RWPE2 (cell line): Measurements from ENCODE around the gene CLC.
"Not testable (repeated sequence)": the region's sequence is repeated elsewhere in the genome, so short reads cannot be mapped to it uniquely, and the experiment has no call there.

Experiments
- ATAC-seq: fragments of 200-7000 bp; cut with Tn5 transposase; 3 replicates; pipeline ENCODE4 v1.9.1; 2021; ENCODE audit warnings: low read depth
- DNase-seq: peaks from one replicate; pipeline ENCODE4 v3.0.0-alpha.2; 2020; ENCODE audit warnings: low spot score
- H3K27ac ChIP-seq: fragments of 450-650 bp; 2 replicates; pipeline ENCODE4 v1.5.1; 2017; ENCODE audit warnings: mild to moderate bottlenecking; ENCODE audit not compliant: poor library complexity, severe bottlenecking
- H3K27me3 ChIP-seq: fragments of 250-450 bp; sonication (Bioruptor Pico); 2 replicates; pipeline ENCODE4 v1.5.1; 2021; ENCODE audit warnings: mild to moderate bottlenecking, moderate library complexity; ENCODE audit not compliant: insufficient read depth, poor library complexity, severe bottlenecking
- H3K36me3 ChIP-seq: fragments of 250-450 bp; sonication (Bioruptor Pico); 2 replicates; pipeline ENCODE4 v1.5.1; 2020; ENCODE audit warnings: low read depth, mild to moderate bottlenecking, moderate library complexity
- H3K4me1 ChIP-seq: fragments of 250-450 bp; sonication (Bioruptor Pico); 2 replicates; pipeline ENCODE4 v1.5.1; 2021; ENCODE audit warnings: mild to moderate bottlenecking, moderate library complexity; ENCODE audit not compliant: insufficient read depth, poor library complexity, severe bottlenecking
- H3K4me3 ChIP-seq: fragments of 250-450 bp; sonication (Bioruptor Pico); 2 replicates; pipeline ENCODE4 v1.5.1; 2021; ENCODE audit warnings: mild to moderate bottlenecking, moderate library complexity; ENCODE audit not compliant: severe bottlenecking
- H3K9me3 ChIP-seq: fragments of 250-450 bp; sonication (Bioruptor Pico); 2 replicates; pipeline ENCODE4 v1.5.1; 2021; ENCODE audit warnings: mild to moderate bottlenecking, moderate library complexity; ENCODE audit not compliant: severe bottlenecking
- TF ChIP-seq, protein P1 (sequence below): fragments of 450-650 bp; IDR thresholded peaks from one replicate; pipeline ENCODE4 v1.5.1; 2017; ENCODE audit warnings: mild to moderate bottlenecking, moderate library complexity; ENCODE audit not compliant: poor library complexity, severe bottlenecking

CLC gene

DNA sequence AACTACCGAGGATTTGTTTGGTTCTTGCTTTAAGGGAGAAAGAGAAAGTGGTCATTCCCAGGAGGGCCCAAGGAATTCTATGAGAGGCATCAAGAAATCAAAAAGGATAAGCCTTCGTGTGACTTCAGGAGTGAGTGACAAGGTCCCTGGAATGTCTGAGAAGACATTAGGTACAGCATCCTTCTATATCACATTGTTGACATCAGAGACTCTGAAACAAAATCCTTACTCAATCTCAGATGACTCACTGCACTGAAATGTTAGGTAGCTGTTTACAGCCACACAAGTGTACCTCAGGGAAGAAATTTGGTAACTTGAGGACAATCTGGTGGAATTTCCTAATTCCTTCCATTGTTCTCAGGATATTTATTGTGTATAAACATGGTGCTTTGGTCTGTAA, 41.4 kb downstream of the CLC start:
- Histone ChIP-seq H3K9me3 (no peaks in the 10 kb centered on the region), H3K4me1 (no peaks in the 10 kb centered on the region), H3K36me3 (no peaks in the 10 kb centered on the region), H3K27me3 (peaks cover 23% of the 10 kb centered on the region), H3K27ac (no peak overlapping the region), H3K4me3 (no peak overlapping the region)
- TF ChIP-seq, protein P1, sequence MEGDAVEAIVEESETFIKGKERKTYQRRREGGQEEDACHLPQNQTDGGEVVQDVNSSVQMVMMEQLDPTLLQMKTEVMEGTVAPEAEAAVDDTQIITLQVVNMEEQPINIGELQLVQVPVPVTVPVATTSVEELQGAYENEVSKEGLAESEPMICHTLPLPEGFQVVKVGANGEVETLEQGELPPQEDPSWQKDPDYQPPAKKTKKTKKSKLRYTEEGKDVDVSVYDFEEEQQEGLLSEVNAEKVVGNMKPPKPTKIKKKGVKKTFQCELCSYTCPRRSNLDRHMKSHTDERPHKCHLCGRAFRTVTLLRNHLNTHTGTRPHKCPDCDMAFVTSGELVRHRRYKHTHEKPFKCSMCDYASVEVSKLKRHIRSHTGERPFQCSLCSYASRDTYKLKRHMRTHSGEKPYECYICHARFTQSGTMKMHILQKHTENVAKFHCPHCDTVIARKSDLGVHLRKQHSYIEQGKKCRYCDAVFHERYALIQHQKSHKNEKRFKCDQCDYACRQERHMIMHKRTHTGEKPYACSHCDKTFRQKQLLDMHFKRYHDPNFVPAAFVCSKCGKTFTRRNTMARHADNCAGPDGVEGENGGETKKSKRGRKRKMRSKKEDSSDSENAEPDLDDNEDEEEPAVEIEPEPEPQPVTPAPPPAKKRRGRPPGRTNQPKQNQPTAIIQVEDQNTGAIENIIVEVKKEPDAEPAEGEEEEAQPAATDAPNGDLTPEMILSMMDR: no peak
- DNase-seq: no peak
- peak; percentile 29; the same call in 1 of the 3 replicates for ATAC-seq

DNA sequence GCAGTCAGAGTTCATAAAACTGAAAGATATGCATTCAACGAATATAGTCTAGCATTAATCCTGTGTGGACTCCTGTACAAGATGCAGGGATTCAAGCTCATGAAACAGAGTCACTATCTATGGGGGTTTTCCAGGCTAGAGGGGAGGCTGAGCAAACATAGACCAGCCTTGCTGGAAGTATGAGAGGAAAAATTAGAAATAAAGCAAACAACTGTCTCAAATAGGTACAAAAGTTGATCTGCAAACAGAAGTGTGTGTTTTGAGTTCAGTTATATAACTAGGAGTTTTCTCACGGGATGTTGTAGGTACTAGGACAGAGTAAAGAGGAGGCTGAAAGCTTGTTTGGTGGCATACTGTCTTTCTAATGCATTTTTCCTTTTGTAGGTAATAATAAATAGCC, 42.1 kb downstream of the CLC start:
- Histone ChIP-seq H3K27me3 (peaks cover 26% of the 10 kb centered on the region), H3K4me1 (no peaks in the 10 kb centered on the region), H3K36me3 (no peaks in the 10 kb centered on the region), H3K9me3 (no peaks in the 10 kb centered on the region), H3K27ac (no peak overlapping the region), H3K4me3 (no peak overlapping the region)
- DNase-seq: no peak
- no peak for ATAC-seq
- TF ChIP-seq, protein P1: no peak

DNA sequence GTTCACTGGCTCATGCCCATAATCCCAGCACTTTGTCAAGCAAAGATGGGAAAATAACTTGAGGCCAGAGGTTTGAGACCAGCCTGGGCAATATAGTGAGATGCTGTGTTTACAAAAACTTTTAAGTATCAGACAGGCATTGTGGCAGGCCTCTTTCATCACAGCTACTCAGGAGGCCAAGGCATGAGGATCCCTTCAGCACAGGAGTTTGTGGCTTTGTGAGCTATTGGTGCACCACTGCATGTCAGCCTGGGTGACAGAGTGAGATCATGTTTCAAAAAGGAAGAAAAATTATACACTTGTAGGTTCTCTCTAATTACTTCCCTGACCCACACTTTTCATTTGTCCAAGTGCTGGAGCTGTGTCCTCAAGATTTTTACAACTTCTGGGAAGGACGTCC, 45.0 kb downstream of the CLC start:
- DNase-seq (no peak), ATAC-seq (no peak)
- H3K4me1 ChIP-seq: no peaks in the 10 kb centered on the region
- H3K27me3 ChIP-seq: peaks cover 14% of the 10 kb centered on the region
- no peak overlapping the region for H3K4me3 ChIP-seq
- no peaks in the 10 kb centered on the region for H3K36me3 ChIP-seq
- no peak overlapping the region for H3K27ac ChIP-seq
- peaks cover 5% of the 10 kb centered on the region for H3K9me3 ChIP-seq
- TF ChIP-seq, protein P1: no peak

DNA sequence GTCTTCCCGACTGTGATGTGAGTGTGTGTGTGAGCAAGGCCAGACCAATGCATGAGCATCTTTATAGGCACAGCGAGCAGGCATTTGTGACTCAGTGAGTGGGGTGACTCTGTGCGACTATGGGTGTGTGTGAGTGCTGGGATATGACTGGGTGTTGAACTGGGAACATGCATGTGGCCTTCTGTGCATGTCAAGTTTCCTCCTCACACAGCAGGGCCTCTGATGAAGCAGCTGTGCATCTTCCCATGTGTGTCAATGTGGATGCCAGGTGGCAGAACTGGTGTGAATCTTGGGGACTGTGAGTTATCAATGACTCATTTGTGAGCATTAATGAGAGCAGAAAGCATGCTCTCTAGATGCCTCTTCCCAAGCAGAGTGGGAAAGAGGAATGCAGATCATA, 45.7 kb downstream of the CLC start:
- H3K9me3 ChIP-seq: peaks cover 5% of the 10 kb centered on the region
- H3K36me3 ChIP-seq: no peaks in the 10 kb centered on the region
- DNase-seq (no peak), ATAC-seq (no peak)
- H3K27me3 ChIP-seq: peaks cover 14% of the 10 kb centered on the region
- no peaks in the 10 kb centered on the region for H3K4me1 ChIP-seq
- no peak overlapping the region for H3K27ac ChIP-seq
- no peak overlapping the region for H3K4me3 ChIP-seq
- TF ChIP-seq, protein P1: no peak

DNA sequence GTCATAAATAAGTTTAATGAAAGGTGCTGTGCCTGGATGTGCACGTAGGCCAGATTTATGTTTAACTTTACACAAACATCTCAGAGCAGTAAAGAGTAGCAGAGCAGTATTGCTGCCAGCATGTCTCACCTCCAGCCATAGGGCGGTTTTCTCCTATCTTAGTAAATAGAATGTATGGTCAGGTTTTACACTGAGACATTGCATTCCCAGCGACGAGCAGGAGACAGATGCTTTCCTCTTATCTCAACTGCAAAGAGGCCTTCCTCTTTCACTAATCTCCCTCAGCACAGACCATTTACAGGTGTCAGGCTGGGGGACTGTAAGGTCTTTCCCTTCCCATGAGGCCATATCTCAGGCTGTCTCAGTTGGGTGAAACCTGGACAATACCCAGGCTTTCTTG, 49.2 kb downstream of the CLC start:
- H3K36me3 ChIP-seq, DNase-seq, H3K4me1 ChIP-seq, H3K4me3 ChIP-seq, ATAC-seq, H3K27ac ChIP-seq, H3K9me3 ChIP-seq: not testable (repeated sequence)
- H3K27me3 ChIP-seq: peaks cover 14% of the 10 kb centered on the region
